SU-DHL-6 (cell line): ENCODE results near the gene C1orf146.

Source experiments
- H2AFZ ChIP-seq: fragments of 200-600 bp; sonication (generic); 2 replicates; pipeline ENCODE4 v1.6.1; 2014; ENCODE audit warnings: low read depth, mild to moderate bottlenecking, moderate library complexity, mixed read lengths, antibody characterized with exemption, low read length; ENCODE audit not compliant: severe bottlenecking
- H3F3A ChIP-seq: fragments of 200-600 bp; shearing (Covaris generic); 2 replicates; pipeline ENCODE4 v1.6.0; 2016; ENCODE audit warnings: antibody characterized with exemption, mild to moderate bottlenecking; ENCODE audit not compliant: insufficient read depth
- H3K27ac ChIP-seq: fragments of 200-600 bp; sonication (generic); 2 replicates; pipeline ENCODE4 v1.5.1; 2016; ENCODE audit warnings: low read depth, mild to moderate bottlenecking, low read length, moderate library complexity, mixed read lengths
- H3K27me3 ChIP-seq: fragments of 200-600 bp; sonication (generic), shearing (Covaris generic); 2 replicates; pipeline ENCODE4 v1.6.0; 2014; ENCODE audit warnings: mild to moderate bottlenecking, low read length
- H3K36me3 ChIP-seq: fragments of 200-600 bp; sonication (generic); 2 replicates; pipeline ENCODE4 v1.6.1; 2014; ENCODE audit warnings: mild to moderate bottlenecking, low read length, mixed read lengths
- H3K4me2 ChIP-seq: fragments of 300-600, 200-600 bp; shearing (Covaris generic), sonication (generic); 2 replicates; pipeline ENCODE4 v1.6.0; 2014; ENCODE audit warnings: low read length, low read depth, mild to moderate bottlenecking; ENCODE audit not compliant: poor library complexity, severe bottlenecking
- H3K4me3 ChIP-seq: fragments of 200-600 bp; sonication (generic); 2 replicates; pipeline ENCODE4 v1.5.1; 2014; ENCODE audit warnings: antibody characterized with exemption, low read length, mild to moderate bottlenecking, mixed read lengths; ENCODE audit not compliant: insufficient read depth, poor library complexity, severe bottlenecking
- H3K79me2 ChIP-seq: fragments of 200-600 bp; sonication (generic); 2 replicates; pipeline ENCODE4 v1.6.1; 2014; ENCODE audit warnings: mild to moderate bottlenecking, low read length, moderate library complexity; ENCODE audit not compliant: insufficient read depth
- H3K9ac ChIP-seq: fragments of 200-600 bp; sonication (generic); 2 replicates; pipeline ENCODE4 v1.7.0; 2014; ENCODE audit warnings: mild to moderate bottlenecking, low read length
- H3K9me2 ChIP-seq: fragments of 200-600 bp; sonication (generic); replicated peaks from 2 replicates; pipeline ENCODE4 v1.6.1; 2014; ENCODE audit warnings: low read length; ENCODE audit not compliant: insufficient read depth
- H3K9me3 ChIP-seq: fragments of 200-600 bp; sonication (generic); 2 replicates; pipeline ENCODE4 v1.6.1; 2014; ENCODE audit warnings: low read length, mixed read lengths; ENCODE audit not compliant: insufficient read depth
- H4K20me1 ChIP-seq: fragments of 200-600 bp; sonication (generic); 2 replicates; pipeline ENCODE4 v1.6.1; 2014; ENCODE audit warnings: low read depth, mild to moderate bottlenecking, antibody characterized with exemption, low read length, moderate library complexity, mixed read lengths
- EZH2phosphoT487 ChIP-seq: fragments of 200-600 bp; sonication (generic), shearing (Covaris generic); conservative IDR thresholded peaks from 2 replicates; pipeline ENCODE4 v1.6.1; 2018; ENCODE audit warnings: mild to moderate bottlenecking, antibody characterized with exemption, low read length, moderate library complexity, mixed read lengths
- TF ChIP-seq, protein P1 (sequence below): fragments of 200-600 bp; sonication (generic); IDR thresholded peaks from one replicate; pipeline ENCODE4 v1.5.1; 2017; ENCODE audit warnings: antibody characterized with exemption, mild to moderate bottlenecking, low read length, moderate library complexity; ENCODE audit not compliant: insufficient read depth, poor library complexity, severe bottlenecking

The C1orf146 gene

DNA sequence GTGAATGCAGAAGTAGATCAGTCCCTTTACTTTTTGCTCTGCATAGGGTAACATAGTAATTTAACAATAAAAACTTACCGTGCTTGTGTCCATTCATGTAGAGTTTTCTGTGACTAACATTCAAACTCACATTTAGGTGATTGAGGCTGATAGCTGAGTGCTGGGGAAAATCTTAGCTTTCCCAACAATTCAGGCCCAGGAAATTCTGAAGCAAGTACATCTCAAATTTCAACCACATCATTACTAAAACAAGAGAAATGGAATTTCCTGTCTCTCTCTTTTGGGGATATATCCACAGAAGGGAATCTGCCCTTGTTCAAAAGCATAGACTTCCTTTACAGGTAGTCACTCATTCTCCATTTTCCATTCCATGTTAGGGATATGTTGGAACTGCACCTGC lies 33.1 kb upstream of the C1orf146 start:
- Histone ChIP-seq H2AFZ (no peak overlapping the region), H3F3A (no peaks in the 10 kb centered on the region), H3K4me3 (no peak overlapping the region), H3K79me2 (no peaks in the 10 kb centered on the region), H3K27ac (no peak overlapping the region), H3K4me2 (no peak overlapping the region), H3K9me2 (no peaks in the 10 kb centered on the region), H3K9me3 (no peaks in the 10 kb centered on the region), H3K9ac (no peak overlapping the region), H3K36me3 (no peaks in the 10 kb centered on the region), H3K27me3 (no peaks in the 10 kb centered on the region), H4K20me1 (no peaks in the 10 kb centered on the region)
- TF ChIP-seq EZH2phosphoT487: no peak
- TF ChIP-seq, protein P1, sequence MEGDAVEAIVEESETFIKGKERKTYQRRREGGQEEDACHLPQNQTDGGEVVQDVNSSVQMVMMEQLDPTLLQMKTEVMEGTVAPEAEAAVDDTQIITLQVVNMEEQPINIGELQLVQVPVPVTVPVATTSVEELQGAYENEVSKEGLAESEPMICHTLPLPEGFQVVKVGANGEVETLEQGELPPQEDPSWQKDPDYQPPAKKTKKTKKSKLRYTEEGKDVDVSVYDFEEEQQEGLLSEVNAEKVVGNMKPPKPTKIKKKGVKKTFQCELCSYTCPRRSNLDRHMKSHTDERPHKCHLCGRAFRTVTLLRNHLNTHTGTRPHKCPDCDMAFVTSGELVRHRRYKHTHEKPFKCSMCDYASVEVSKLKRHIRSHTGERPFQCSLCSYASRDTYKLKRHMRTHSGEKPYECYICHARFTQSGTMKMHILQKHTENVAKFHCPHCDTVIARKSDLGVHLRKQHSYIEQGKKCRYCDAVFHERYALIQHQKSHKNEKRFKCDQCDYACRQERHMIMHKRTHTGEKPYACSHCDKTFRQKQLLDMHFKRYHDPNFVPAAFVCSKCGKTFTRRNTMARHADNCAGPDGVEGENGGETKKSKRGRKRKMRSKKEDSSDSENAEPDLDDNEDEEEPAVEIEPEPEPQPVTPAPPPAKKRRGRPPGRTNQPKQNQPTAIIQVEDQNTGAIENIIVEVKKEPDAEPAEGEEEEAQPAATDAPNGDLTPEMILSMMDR: no peak

DNA sequence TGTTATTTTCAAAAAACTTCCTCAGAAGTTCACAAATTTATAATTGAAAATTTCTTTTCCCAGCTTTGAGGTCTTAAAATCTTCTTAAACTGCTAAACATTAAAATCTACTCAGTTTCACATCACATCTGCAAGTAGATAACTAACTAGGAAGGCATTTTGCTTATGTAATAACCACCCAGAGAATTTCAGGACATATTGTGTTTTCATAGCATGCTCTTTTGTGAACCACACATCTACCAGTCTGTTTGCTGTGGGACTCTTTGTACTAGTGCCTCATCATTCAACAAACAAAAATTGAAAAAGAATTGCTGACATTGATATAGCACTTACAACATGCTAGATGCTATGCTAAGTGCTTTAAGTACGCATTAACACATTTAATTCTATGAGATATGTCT lies 31.6 kb upstream of the C1orf146 start:
- no peak for TF ChIP-seq EZH2phosphoT487
- TF ChIP-seq, protein P1: no peak
- H3F3A ChIP-seq: no peaks in the 10 kb centered on the region
- H4K20me1 ChIP-seq: no peaks in the 10 kb centered on the region
- no peaks in the 10 kb centered on the region for H3K36me3 ChIP-seq
- no peak overlapping the region for H3K9ac ChIP-seq
- H3K27me3 ChIP-seq: no peaks in the 10 kb centered on the region
- no peak overlapping the region for H3K27ac ChIP-seq
- H3K9me3 ChIP-seq: no peaks in the 10 kb centered on the region
- H3K4me2 ChIP-seq: no peak overlapping the region
- H2AFZ ChIP-seq: no peak overlapping the region
- H3K9me2 ChIP-seq: no peaks in the 10 kb centered on the region
- no peak overlapping the region for H3K4me3 ChIP-seq
- H3K79me2 ChIP-seq: no peaks in the 10 kb centered on the region

DNA sequence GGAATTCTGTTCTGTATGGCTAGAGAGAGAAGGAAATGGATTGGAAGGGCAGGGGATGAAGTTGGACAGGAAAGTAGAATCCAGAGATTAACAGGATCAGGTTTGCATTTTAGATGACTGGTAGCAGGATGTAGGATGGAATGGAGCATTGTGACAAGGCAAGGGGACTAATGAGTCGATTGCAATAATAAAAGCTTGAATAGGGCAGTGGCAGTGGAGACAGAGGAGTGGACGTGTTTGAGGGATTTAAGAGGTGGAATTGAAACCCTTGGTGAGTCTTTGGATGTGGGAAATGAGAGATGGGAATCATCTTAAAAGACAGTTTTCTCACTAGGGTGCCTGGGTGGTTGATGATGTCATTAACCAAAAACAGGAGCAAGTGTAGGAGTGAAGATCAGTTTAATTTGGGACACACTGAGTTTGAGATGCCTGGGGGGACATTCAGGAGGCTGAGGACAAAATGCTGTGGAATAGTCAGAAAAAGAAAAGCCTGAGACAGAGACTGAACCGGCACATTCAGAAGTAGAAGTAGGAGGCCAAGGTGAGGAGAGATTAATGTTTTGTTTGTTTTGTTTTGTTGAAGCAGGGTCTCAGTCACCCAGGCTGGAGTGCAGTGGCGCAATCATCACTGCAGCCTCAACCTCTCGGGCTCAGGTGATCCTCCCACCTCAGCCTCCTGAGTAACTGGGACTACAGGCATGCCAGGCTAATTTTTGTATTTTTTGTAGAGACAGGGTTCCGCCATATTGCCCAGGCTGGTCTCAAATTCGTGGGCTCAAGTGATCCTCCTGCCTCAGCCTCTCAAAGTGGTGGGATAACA lies 29.1 kb upstream of the C1orf146 start:
- no peaks in the 10 kb centered on the region for H3K9me3 ChIP-seq
- H3K27me3 ChIP-seq: no peaks in the 10 kb centered on the region
- TF ChIP-seq, protein P1: no peak
- TF ChIP-seq EZH2phosphoT487: no peak
- no peak overlapping the region for H2AFZ ChIP-seq
- no peak overlapping the region for H3K27ac ChIP-seq
- H3K9me2 ChIP-seq: no peaks in the 10 kb centered on the region
- no peaks in the 10 kb centered on the region for H3K36me3 ChIP-seq
- H3K4me3 ChIP-seq: no peak overlapping the region
- no peaks in the 10 kb centered on the region for H4K20me1 ChIP-seq
- H3K9ac ChIP-seq: no peak overlapping the region
- H3K4me2 ChIP-seq: no peak overlapping the region
- H3F3A ChIP-seq: no peaks in the 10 kb centered on the region
- no peaks in the 10 kb centered on the region for H3K79me2 ChIP-seq
